Muscle layer of duodenum (tissue), 2 donors: ENCODE results near the gene SPAG16.

Source experiments
- H3K27ac ChIP-seq: one replicate; pipeline ENCODE4 v1.7.0; 2013; ENCODE audit warnings: mild to moderate bottlenecking, low read length
- H3K27me3 ChIP-seq: one replicate; pipeline ENCODE4 v1.7.0; 2013; ENCODE audit warnings: low read depth, mild to moderate bottlenecking, control low read depth, low read length
- H3K36me3 ChIP-seq, 2 donors: one replicate each; pipeline ENCODE4 v1.7.0; 2013; ENCODE audit warnings: low read length in 2 of 2, control low read depth in 1 of 2, mild to moderate bottlenecking in 1 of 2; ENCODE audit not compliant: insufficient read depth in 2 of 2, control insufficient read depth in 1 of 2
- H3K4me1 ChIP-seq, 2 donors: one replicate each; pipeline ENCODE4 v1.7.0; 2013; ENCODE audit warnings: low read length in 2 of 2, mild to moderate bottlenecking in 2 of 2, control low read depth in 1 of 2, moderate library complexity in 1 of 2; ENCODE audit not compliant: insufficient read depth in 2 of 2, control insufficient read depth in 1 of 2
- H3K4me3 ChIP-seq, 2 donors: one replicate each; pipeline ENCODE4 v1.7.0; 2013; ENCODE audit warnings: low read length in 2 of 2, low read depth in 1 of 2, mild to moderate bottlenecking in 1 of 2
- H3K9me3 ChIP-seq, 2 donors: one replicate each; pipeline ENCODE4 v1.7.0; 2013; ENCODE audit warnings: low read length in 2 of 2, control low read depth in 1 of 2, mild to moderate bottlenecking in 1 of 2; ENCODE audit not compliant: control insufficient read depth in 1 of 2
- donor health status: healthy.

Gene SPAG16

DNA sequence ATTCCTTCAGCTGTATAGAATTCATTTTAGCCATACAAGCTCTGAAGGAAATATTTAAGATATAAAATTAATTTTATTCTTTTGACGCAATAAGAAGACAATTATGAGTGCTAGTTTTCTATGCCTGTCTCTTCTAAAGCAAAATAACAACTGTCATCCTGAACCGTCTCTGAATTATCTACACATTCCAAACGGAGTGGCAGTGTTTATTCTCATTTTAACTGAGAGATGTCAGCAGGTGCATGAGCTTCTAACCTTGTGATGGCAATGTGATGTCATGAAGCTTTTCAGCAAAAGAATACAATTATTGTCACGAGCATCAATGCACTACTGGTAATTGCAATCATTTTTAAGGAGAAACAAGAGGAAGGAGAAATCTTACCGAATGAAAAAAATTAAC lies 274.8 kb downstream of the SPAG16 start:
- Histone ChIP-seq H3K4me3 (no peak overlapping the region), H3K36me3 (no peaks in the 10 kb centered on the region), H3K27ac (no peak overlapping the region), H3K27me3 (no peaks in the 10 kb centered on the region), H3K9me3 (peaks cover 0 to 7% of the 10 kb centered on the region in 2 donors), H3K4me1 (no peaks in the 10 kb centered on the region)

DNA sequence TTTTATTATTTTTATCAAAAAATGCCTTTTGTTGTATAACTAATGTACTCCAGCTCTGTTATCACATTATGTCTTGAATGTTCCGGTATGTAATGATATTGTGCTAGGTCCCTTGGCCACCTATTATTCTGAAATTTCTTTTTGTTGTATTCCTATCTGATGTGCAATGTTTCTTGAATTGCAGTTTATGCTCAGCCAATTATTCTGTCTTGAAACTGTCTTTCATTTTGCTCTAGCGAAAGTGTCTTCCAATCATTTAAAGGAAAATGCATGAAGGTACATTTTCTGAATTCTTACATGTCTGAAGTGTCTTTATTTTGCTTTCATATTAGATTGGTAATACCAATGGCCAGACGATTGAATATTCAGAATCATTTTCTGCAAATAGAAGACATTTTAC lies 277.5 kb downstream of the SPAG16 start:
- Histone ChIP-seq H3K36me3 (no peaks in the 10 kb centered on the region), H3K9me3 (peaks cover 0 to 6% of the 10 kb centered on the region in 2 donors), H3K27ac (no peak overlapping the region), H3K27me3 (no peaks in the 10 kb centered on the region), H3K4me3 (no peak overlapping the region), H3K4me1 (no peaks in the 10 kb centered on the region)

DNA sequence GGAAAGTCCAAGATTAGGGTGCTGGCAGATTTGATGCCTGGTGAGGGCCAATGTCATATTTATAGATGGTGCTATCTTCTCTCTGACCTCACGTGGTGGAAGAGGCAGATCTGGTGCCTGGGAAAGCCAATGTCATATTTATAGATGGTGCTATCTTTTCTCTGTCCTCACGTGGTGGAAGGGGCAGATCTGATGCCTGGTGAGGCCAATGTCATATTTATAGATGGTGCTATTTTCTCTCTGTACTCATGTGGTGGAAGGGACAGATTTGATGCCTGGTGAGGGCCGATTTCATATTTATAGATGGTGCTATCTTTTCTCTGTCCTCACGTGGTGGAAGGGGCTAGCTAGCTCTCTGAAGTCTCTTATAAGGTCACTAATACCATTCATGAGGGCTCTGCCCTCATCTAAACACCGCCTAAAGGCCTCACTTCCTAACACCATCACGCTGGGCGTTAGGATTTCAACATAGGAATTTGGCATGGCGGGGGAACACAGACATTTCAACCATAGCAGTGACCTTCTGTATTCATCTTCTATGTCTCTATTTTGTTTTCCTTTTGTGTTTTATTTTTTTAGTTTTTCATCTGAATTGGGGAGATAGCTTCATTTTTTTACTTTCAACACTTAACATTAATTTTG lies 278.4 kb downstream of the SPAG16 start:
- peaks cover 0 to 6% of the 10 kb centered on the region in 2 donors for H3K9me3 ChIP-seq
- H3K36me3 ChIP-seq = no peaks in the 10 kb centered on the region
- no peak overlapping the region for H3K27ac ChIP-seq
- H3K4me3 ChIP-seq = no peak overlapping the region
- H3K4me1 ChIP-seq = no peaks in the 10 kb centered on the region
- H3K27me3 ChIP-seq = no peaks in the 10 kb centered on the region

DNA sequence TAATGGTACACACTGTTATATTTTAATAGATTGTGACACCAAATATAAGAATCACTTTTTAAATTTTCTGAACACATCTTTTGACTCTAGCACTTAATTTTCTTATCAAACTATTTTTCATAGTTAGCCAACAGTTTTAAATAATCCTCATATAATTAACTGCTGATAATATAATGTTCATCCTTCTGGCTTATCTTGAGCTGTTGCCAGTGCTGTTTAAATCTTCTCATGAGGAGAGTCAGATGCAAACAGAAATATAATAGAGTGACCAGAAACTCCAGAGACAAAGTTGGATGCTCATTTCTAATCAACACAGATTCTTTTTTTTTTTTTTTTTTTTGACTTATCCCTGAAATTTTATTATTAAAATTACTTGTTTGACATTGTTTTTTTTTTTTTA lies 282.6 kb downstream of the SPAG16 start:
- no peaks in the 10 kb centered on the region for H3K4me1 ChIP-seq
- H3K27ac ChIP-seq = no peak overlapping the region
- H3K4me3 ChIP-seq = no peak overlapping the region
- H3K36me3 ChIP-seq = no peaks in the 10 kb centered on the region
- H3K27me3 ChIP-seq = no peaks in the 10 kb centered on the region
- peaks cover 0 to 6% of the 10 kb centered on the region in 2 donors for H3K9me3 ChIP-seq

DNA sequence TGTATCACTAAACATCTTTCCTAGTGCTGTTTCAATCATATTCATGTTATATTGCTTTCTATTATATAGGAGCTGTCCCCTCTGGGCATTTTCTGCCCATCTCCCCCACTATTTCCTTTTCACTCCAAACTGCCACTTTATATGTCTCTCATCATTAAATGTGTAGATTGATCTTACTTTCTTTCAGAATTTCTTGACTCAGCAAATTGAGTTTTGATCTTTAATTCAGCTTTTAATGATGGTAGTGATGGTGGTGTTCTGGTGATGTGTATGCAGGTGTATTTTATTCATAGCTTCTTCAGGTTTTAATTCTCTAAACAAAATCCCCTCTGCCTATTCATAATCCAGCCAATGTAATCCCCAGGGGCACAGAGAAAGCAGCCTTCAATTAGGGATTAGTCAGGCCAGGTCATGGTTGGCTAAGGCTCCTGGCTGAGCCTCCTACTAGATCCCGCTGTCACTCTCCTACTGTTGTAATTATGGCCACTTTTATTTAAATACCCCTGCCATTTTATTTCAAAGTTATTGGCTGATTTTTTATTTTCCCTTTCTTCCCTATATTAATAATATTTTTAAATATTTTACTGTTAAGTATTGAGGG lies 325.4 kb downstream of the SPAG16 start:
- no peak overlapping the region for H3K27ac ChIP-seq
- no peaks in the 10 kb centered on the region for H3K36me3 ChIP-seq
- H3K27me3 ChIP-seq = no peaks in the 10 kb centered on the region
- no peaks in the 10 kb centered on the region for H3K9me3 ChIP-seq
- H3K4me1 ChIP-seq = no peaks in the 10 kb centered on the region
- no peak overlapping the region for H3K4me3 ChIP-seq

DNA sequence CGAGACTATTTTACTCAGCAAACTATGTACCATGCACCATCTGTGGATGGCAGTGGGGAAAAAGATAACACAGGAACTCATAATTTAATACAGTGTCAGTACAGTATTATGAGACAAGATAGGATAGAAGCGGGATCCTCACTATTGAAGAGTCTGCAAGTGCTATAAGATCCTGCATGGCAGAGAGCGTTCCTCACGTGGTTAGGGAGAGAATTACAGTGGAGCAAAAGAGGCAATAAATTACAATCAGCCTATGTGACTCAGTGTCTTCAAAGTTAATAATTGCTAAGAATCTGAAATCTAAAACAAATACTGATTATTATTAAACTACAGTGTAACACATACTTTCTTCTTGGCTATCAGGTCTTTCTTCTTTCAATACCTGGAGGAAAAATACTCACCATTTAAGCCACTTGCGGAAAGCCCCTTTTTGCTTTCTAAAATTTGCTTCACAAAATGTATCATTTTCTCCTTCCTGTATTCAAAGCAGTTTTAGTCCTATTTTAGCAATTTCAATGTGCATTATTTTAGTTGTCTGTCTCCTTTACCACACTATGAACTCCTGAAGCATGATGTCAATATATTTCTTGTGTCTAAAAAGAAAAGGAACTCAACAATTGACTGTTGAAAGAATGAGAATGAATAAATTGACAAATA lies 342.9 kb downstream of the SPAG16 start:
- H3K9me3 ChIP-seq = peaks cover 0 to 4% of the 10 kb centered on the region in 2 donors
- no peaks in the 10 kb centered on the region for H3K4me1 ChIP-seq
- no peak overlapping the region for H3K27ac ChIP-seq
- no peaks in the 10 kb centered on the region for H3K36me3 ChIP-seq
- H3K4me3 ChIP-seq = no peak overlapping the region
- H3K27me3 ChIP-seq = no peaks in the 10 kb centered on the region

DNA sequence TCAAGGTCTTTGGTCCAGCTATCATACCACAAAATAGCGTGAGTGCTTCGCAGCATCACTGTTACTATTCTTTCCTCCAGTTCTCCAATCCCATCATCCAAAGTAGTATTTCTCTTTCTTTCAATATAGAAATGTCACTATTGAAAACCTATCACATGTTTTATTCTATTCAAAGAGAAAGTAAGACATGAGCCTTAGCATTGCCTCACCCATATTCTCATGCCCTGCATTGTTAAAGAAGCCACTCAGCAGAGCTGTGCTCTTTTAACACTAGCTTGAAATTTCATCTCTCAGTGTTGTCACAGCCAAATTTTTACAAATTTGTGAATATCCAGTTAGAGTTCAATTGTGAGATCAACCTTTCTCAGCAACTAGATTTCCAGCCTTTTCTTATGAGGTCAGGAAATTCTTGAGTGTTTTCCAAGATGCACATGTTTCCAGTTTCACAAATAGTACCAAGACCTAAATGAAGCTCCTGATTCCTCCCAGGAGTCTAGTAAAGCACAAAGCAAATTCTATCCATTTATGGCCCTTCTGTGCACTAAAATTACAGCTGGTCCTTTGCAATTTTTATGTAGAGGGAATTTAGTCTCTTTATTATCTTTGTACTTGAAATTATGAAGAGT lies 343.7 kb downstream of the SPAG16 start:
- H3K36me3 ChIP-seq = no peaks in the 10 kb centered on the region
- H3K9me3 ChIP-seq = peaks cover 0 to 10% of the 10 kb centered on the region in 2 donors

DNA sequence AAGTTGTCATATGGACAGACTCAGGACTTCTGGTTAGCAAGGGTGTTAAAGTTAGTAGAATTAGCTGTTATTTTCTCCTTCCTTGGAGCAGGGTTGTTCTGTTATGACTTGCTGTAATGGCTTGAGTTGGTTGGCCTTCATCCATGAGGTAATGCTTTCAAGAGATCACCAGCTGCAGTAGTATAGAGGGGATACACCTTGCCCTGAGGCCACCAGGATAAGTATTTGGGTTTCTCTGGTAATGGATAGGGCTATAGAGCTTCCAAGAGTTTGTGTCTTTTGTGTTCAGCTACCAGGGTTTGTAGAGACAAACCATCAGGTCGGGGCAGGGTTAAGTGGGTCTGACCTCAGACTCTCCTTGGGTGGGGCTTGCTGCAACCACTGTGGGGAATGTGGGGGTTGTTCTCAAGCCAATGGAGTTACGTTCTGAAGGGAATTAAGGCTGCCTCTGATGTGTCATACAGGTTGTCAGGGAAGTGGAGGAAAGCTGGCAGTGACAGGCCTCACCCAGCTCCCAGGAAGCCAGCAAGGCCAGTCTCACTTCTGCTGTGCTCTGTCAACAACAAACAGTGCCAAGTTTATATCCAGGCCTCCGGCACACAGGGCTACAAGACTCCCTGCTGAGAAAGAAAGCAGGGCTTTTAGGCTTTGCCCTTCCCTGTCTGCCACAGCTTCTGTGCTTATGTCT lies 356.6 kb downstream of the SPAG16 start:
- Histone ChIP-seq H3K27me3 (no peaks in the 10 kb centered on the region), H3K36me3 (no peaks in the 10 kb centered on the region), H3K4me3 (no peak overlapping the region), H3K4me1 (no peaks in the 10 kb centered on the region), H3K27ac (no peak overlapping the region), H3K9me3 (peaks cover 0 to 3% of the 10 kb centered on the region in 2 donors)

More for the DNA sequence above, 343.7 kb downstream of the SPAG16 start:
- H3K4me1 ChIP-seq = no peaks in the 10 kb centered on the region
- no peaks in the 10 kb centered on the region for H3K27me3 ChIP-seq
- no peak overlapping the region for H3K27ac ChIP-seq
- H3K4me3 ChIP-seq = no peak overlapping the region

DNA sequence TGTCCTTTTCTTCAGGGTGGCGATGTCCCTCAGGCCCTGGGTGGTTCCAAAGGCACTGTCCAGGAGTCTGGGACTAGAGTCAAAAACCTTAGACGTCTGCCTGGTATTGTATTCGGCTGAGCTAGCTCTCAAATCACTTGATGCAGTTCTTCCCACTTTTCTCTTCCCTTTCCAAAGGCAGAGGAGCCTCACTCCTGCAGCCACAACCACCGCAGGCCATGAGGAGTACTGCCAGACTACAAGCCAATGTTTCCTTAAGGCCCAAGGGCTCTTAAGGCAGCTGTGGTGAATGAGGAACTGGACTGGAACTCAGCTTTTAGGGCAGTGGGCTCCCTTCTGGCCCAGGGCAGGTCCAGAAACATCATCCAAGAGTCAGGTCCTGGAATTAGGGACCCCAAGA lies 360.7 kb downstream of the SPAG16 start:
- Histone ChIP-seq H3K4me3 (no peak overlapping the region), H3K27me3 (no peaks in the 10 kb centered on the region), H3K36me3 (no peaks in the 10 kb centered on the region), H3K9me3 (peaks cover 0 to 2% of the 10 kb centered on the region in 2 donors), H3K4me1 (no peaks in the 10 kb centered on the region), H3K27ac (no peak overlapping the region)

DNA sequence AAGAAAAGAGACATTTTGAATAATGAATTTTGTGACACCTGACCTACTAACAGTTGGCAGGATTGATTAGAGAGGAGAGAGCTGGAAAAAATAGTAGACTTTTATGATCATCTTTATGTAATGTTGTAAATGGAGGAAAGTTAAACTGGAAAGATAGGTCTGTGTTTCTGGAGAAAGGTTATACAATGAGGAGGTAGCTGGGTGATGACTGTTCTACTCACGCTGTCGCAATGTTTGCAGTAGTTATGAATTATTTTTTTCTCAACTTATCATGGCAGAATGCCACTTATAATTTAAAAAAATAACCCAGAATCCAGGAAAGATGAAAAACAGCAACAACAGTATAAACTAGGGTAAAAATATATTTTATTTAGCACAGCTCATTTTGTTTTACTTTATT lies 364.9 kb downstream of the SPAG16 start:
- Histone ChIP-seq H3K36me3 (no peaks in the 10 kb centered on the region), H3K27ac (no peak overlapping the region), H3K4me3 (no peak overlapping the region), H3K4me1 (no peaks in the 10 kb centered on the region), H3K27me3 (no peaks in the 10 kb centered on the region), H3K9me3 (no peaks in the 10 kb centered on the region)

DNA sequence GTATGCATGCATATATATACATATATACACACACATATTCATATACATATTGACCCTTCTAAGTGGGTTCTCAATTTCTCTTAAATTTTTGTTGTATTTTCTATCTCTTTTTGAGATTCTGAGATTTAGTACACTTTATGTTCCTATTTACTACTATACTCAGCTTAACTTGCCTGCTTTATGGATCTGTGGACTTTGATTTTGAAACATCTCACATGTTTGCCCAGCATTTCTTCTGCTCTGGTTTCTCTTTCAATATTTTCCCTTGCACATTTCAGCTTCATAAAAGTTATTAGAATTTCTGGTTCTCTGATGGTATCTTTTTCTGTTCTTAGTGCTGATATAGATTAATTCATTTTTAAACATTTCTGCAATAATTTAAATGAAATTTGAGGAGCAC lies 380.6 kb downstream of the SPAG16 start:
- H3K4me1 ChIP-seq = no peaks in the 10 kb centered on the region
- H3K27ac ChIP-seq = no peak overlapping the region
- no peaks in the 10 kb centered on the region for H3K27me3 ChIP-seq
- H3K36me3 ChIP-seq = no peaks in the 10 kb centered on the region
- H3K9me3 ChIP-seq = peaks cover 0 to 15% of the 10 kb centered on the region in 2 donors
- no peak overlapping the region for H3K4me3 ChIP-seq
